CD4-positive, alpha-beta T cell treated with Interleukin-6 at 100 ng/mL for 8 hours (primary cell): ENCODE data around the gene TKT.
"Not testable (repeated sequence)": the region's sequence is repeated elsewhere in the genome, so short reads cannot be mapped to it uniquely, and the experiment has no call there.

Experiments used
- DNase-seq: peaks from one replicate; pipeline ENCODE4 v3.0.0-alpha.2; 2020; ENCODE audit warnings: mixed read lengths, low spot score

TKT gene

GRCh38 chr3:53255775-53256703 is at the start of gene TKT:
TSS of gene TKT (minus strand) at chr3:53256022. CDS start at chr3:53255942, 80 bp downstream.
- peak; percentile 84 for DNase-seq

- no peak for DNase-seq
Observed at GRCh38 chr3:53303957-53304356, 48.1 kb upstream of the TKT start.

- no peak for DNase-seq
Observed at GRCh38 chr3:53303549-53303948, 47.7 kb upstream of the TKT start.

GRCh38 chr3:53300826-53301225 is 45.0 kb upstream of the TKT start:
- no peak for DNase-seq

GRCh38 chr3:53299611-53300023 is 43.8 kb upstream of the TKT start:
- peak; percentile 29 for DNase-seq

- no peak for DNase-seq
Observed at GRCh38 chr3:53295410-53295809, 39.6 kb upstream of the TKT start.

- no peak for DNase-seq
Observed at GRCh38 chr3:53293867-53294266, 38.0 kb upstream of the TKT start.

GRCh38 chr3:53288214-53288613 is 32.4 kb upstream of the TKT start:
- DNase-seq = no peak

- DNase-seq = no peak
Observed at GRCh38 chr3:53287131-53287629, 31.4 kb upstream of the TKT start.

GRCh38 chr3:53286727-53287126 is 30.9 kb upstream of the TKT start:
- no peak for DNase-seq

GRCh38 chr3:53282581-53282980 is 26.8 kb upstream of the TKT start:
- no peak for DNase-seq

- no peak for DNase-seq
Observed at GRCh38 chr3:53278667-53279066, 22.8 kb upstream of the TKT start.

GRCh38 chr3:53274938-53275605 is 19.2 kb upstream of the TKT start:
- no peak for DNase-seq

- no peak for DNase-seq
Observed at GRCh38 chr3:53273146-53273670, 17.4 kb upstream of the TKT start.

- DNase-seq = no peak
Observed at GRCh38 chr3:53269888-53270880, 14.4 kb upstream of the TKT start.

GRCh38 chr3:53269193-53269592 is 13.4 kb upstream of the TKT start:
- not testable (repeated sequence) for DNase-seq

- no peak for DNase-seq
Observed at GRCh38 chr3:53267766-53268165, 11.9 kb upstream of the TKT start.

GRCh38 chr3:53264718-53265117 is 8.9 kb upstream of the TKT start:
- no peak for DNase-seq

GRCh38 chr3:53263907-53264306 is 8.1 kb upstream of the TKT start:
- DNase-seq = no peak

- no peak for DNase-seq
Observed at GRCh38 chr3:53261712-53262111, 5.9 kb upstream of the TKT start.

- DNase-seq = no peak
Observed at GRCh38 chr3:53260286-53260785, 4.5 kb upstream of the TKT start.
